Neural cell (in vitro differentiated cells): ENCODE measurements around the gene METRN.

Experiments
- CTCF ChIP-seq: fragments of 450-650 bp; IDR thresholded peaks from 2 replicates; pipeline ENCODE4 v1.5.1; 2014; ENCODE audit warnings: antibody characterized with exemption, mild to moderate bottlenecking, moderate library complexity; ENCODE audit not compliant: poor library complexity, severe bottlenecking
- MXI1 ChIP-seq: fragments of 450-650 bp; conservative IDR thresholded peaks from 2 replicates; pipeline ENCODE4 v1.6.1; 2014; ENCODE audit warnings: antibody characterized with exemption, mild to moderate bottlenecking; ENCODE audit not compliant: poor library complexity, severe bottlenecking
- POLR2AphosphoS5 ChIP-seq: IDR thresholded peaks from 2 replicates; pipeline ENCODE4 v1.6.1; 2012
- RAD21 ChIP-seq: fragments of 450-650 bp; conservative IDR thresholded peaks from 2 replicates; pipeline ENCODE4 v1.6.1; 2014; ENCODE audit warnings: antibody characterized with exemption, mild to moderate bottlenecking, moderate library complexity
- REST ChIP-seq: IDR thresholded peaks from 2 replicates; pipeline ENCODE4 v1.6.1; 2012; ENCODE audit warnings: borderline replicate concordance
- TAF1 ChIP-seq: IDR thresholded peaks from 2 replicates; pipeline ENCODE4 v1.6.1; 2012; ENCODE audit warnings: low read depth

GRCh38 chr16:746637-747036 lies 31.7 kb downstream of the METRN start:
- no peak for TF ChIP-seq CTCF
- TF ChIP-seq MXI1: no peak
- no peak for TF ChIP-seq RAD21
- no peak for TF ChIP-seq TAF1
- TF ChIP-seq REST: no peak
- no peak for TF ChIP-seq POLR2AphosphoS5
